Colon (tissue), 2 donors: ENCODE data around the gene EFNB1.

Experiments used
- FAIRE-seq: peaks from 2 replicates; lab custom pipeline; 2012; peaks lifted over from hg19 to GRCh38; lab: Jason Lieb, UNC
- donor health status: control.
- donor health status: control.

EFNB1 gene

GRCh38 chrX:68883800-68884199, 55.0 kb downstream of the EFNB1 start:
- FAIRE-seq: no peak

- FAIRE-seq: no peak
Measured at GRCh38 chrX:68889249-68889648, 60.4 kb downstream of the EFNB1 start.
